ENCODE measurements around the gene TIMP2.
A peak's percentile ranks its signal among the peaks of the same experiment; 100 is the strongest.
"Not testable (repeated sequence)": the region's sequence is repeated elsewhere in the genome, so short reads cannot be mapped to it uniquely, and the experiment has no call there.

The TIMP2 gene

DNA sequence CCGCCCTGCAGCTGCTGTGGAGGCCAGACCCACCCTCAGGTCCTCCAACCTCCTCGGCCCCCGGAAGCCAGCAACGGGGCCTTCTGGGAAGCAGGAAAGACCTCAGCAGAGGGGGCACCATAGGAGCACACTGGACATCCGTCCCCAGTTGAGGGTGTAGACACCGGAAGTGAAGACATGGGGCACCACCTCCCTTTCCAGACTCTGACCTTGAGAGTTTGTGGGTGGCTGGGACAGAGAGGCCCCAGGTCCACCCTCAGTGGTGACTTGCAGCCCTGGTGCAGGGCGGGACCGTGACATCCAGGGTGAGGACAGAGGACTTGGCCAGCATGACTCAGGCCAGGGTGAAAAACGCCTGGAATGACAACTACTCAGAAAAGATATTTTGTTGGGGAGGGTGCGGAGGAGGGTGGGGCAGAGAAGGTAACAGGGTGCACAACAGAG is 42.1 kb downstream of the TIMP2 start:
- no peaks in the 10 kb centered on the region for H3K9me3 ChIP-seq
- H3K4me3 ChIP-seq, result peak overlapping the region; percentile 36 to 45
- H3K36me3 ChIP-seq, result peaks cover 0 to 4% (median 0%) of the 10 kb centered on the region in 3 donors
- intact Hi-C loops (cut with DNase I; ENCODE audit: low total_unique reads), result loop anchor here (2.0 to 5.0 kb wide), 3 partner anchors 20 to 89 kb away; no protein-coding TSS in a partner anchor
- no peaks in the 10 kb centered on the region for H3K27me3 ChIP-seq
- H3K4me1 ChIP-seq, result peaks cover 29 to 94% (median 73%) of the 10 kb centered on the region in 4 donors
- TF ChIP-seq, protein P1, sequence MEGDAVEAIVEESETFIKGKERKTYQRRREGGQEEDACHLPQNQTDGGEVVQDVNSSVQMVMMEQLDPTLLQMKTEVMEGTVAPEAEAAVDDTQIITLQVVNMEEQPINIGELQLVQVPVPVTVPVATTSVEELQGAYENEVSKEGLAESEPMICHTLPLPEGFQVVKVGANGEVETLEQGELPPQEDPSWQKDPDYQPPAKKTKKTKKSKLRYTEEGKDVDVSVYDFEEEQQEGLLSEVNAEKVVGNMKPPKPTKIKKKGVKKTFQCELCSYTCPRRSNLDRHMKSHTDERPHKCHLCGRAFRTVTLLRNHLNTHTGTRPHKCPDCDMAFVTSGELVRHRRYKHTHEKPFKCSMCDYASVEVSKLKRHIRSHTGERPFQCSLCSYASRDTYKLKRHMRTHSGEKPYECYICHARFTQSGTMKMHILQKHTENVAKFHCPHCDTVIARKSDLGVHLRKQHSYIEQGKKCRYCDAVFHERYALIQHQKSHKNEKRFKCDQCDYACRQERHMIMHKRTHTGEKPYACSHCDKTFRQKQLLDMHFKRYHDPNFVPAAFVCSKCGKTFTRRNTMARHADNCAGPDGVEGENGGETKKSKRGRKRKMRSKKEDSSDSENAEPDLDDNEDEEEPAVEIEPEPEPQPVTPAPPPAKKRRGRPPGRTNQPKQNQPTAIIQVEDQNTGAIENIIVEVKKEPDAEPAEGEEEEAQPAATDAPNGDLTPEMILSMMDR (IDR thresholded peaks at IDR 0.05), result no peak
- peak; percentile 88 to 92 for DNase-seq
- peak overlapping the region; percentile 86 to 89 for H3K27ac ChIP-seq

DNA sequence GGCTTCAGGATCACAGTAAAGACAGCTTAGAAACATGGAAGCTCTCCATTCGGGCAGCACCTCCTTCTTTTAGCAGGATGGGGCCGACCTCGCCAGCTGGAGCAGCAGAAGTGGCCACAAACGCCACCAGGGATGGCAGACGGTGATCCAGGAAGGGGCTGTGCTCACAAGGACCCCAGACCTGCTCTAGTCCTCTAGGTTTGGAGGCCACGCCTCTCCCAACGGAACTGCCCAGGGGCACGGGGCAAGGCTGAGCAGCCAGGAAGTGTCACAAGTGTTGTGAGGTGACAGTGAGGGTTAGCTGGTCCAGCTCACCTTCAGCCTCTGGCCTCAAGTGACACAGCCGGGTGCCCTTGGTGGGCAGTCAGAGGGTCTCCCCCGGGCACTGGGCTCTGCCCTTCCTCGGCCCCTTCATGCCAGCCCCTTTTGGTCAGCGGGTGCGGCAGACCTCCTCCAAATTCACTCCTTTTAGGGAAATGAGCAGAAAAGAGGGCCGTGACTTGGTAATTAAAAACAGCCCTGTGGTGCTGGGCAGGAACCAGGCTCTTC is 42.6 kb downstream of the TIMP2 start:
- peaks cover 29 to 99% (median 73%) of the 10 kb centered on the region in 4 donors for H3K4me1 ChIP-seq
- H3K27me3 ChIP-seq, result no peaks in the 10 kb centered on the region
- H3K9me3 ChIP-seq, result no peaks in the 10 kb centered on the region
- intact Hi-C loops (cut with DNase I; ENCODE audit: low total_unique reads), result loop anchor here (2.0 to 5.0 kb wide), 3 partner anchors 20 to 90 kb away; no protein-coding TSS in a partner anchor
- H3K36me3 ChIP-seq, result peaks cover 0 to 4% (median 3%) of the 10 kb centered on the region in 3 donors
- peak in 1 of 2 donors; percentile 75 for DNase-seq
- peak overlapping the region; percentile 36 to 45 for H3K4me3 ChIP-seq
- TF ChIP-seq, protein P1 (IDR thresholded peaks at IDR 0.05), result no peak
- peak overlapping the region; percentile 86 to 89 for H3K27ac ChIP-seq

DNA sequence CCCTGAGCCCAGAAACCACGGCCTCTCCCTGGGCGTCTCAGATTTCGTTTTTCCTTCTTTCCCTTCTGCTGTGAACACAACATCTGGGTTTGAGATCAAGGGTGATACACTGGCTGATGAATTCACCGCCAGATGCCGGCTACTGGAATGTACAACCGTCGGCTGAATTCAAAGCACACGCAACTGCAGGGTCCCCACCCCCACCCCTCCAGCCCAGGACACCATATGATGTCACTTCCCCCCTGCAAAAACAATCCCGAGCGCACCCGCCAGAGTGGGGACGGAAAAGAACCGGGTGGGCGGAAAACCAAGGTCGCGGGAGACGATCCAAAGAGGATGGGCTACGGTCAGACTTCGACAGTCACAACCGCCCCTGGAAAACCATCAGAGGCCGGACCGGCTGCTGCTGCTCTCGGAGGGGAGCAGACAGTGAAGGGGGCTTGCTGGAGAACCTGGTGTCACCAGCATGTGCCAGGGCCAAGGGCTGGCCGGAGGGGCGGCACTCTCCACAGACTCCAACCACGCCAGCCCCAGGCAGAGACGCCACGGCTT is 45.5 kb downstream of the TIMP2 start:
- Histone ChIP-seq H3K36me3 (peaks cover 0 to 3% (median 0%) of the 10 kb centered on the region in 3 donors), H3K4me1 (peaks cover 28 to 100% (median 64%) of the 10 kb centered on the region in 4 donors), H3K27me3 (no peaks in the 10 kb centered on the region), H3K9me3 (no peaks in the 10 kb centered on the region), H3K4me3 (peak overlapping the region; percentile 4 to 21), H3K27ac (peak overlapping the region; percentile 76 to 89)
- TF ChIP-seq, protein P1 (IDR thresholded peaks at IDR 0.05), result peak in 1 of 2 experiments; percentile 10
- intact Hi-C loops (cut with DNase I; ENCODE audit: low total_unique reads), result loop anchor here (5.0 kb wide), 2 partner anchors 43 to 93 kb away; no protein-coding TSS in a partner anchor
- peak in 1 of 2 donors; percentile 66 for DNase-seq

DNA sequence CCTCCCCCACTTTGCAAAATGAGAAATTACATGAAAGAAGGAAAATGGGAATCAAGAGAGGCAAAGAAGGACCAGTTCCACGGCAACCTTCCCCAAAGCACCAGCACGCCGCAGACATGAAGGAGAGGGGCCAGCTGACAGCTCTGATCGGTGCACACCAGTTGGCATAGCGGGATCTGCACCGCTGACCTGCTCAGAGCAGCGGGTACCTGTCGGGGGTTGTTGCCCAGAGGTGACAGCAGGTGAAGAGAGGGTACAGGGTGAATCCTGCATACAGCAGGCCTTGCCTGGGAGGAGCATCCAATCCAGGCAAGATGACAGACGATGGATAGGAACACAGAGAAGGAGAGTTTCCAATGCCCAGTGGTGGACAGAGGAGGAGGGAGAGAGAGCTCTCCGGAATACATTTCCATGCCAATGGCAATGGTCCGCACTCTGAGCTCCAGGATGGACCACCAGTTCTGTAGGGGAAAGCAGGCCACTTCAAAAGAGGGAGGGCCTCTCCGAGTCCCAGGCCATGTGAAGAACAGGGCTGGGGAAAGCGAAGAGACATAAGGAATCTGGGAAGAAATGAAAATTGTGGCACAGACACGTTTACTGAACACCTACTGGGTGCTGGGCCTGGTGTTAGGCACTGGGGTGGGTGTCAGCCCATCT is 46.2 kb downstream of the TIMP2 start:
- Histone ChIP-seq H3K27ac (peak overlapping the region; percentile 76 to 89), H3K36me3 (peaks cover 0 to 3% (median under 1%) of the 10 kb centered on the region in 3 donors), H3K9me3 (no peaks in the 10 kb centered on the region), H3K4me3 (no peak overlapping the region), H3K27me3 (no peaks in the 10 kb centered on the region), H3K4me1 (peaks cover 21 to 100% (median 59%) of the 10 kb centered on the region in 4 donors)
- DNase-seq, result no peak
- intact Hi-C loops (cut with DNase I; ENCODE audit: low total_unique reads), result no loop called here
- TF ChIP-seq, protein P1 (IDR thresholded peaks at IDR 0.05), result no peak

DNA sequence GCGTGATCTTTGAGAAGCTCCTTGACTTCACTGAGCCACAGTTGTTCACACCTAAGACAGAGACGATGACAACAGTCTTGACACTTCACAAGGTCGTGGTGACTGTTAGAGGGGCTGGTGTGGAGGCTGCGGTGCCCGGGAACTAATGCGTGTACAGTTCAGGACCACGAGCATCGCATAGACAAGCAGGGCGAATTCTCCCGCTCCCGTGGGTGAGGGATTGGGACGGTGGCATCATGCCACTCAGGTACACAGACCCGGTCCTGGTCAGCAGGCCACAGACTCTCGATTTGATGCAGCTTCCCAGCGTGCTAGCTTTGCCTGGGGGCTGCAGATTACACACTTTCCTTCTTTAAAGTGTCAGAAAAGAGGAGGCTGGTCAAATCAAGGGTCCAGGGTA is 46.9 kb downstream of the TIMP2 start:
- peak overlapping the region in 1 of 2 donors; percentile 76 for H3K27ac ChIP-seq
- H3K27me3 ChIP-seq, result no peaks in the 10 kb centered on the region
- TF ChIP-seq, protein P1 (IDR thresholded peaks at IDR 0.05), result no peak
- peaks cover 2 to 10% (median 8%) of the 10 kb centered on the region in 3 donors for H3K36me3 ChIP-seq
- intact Hi-C loops (cut with DNase I; ENCODE audit: low total_unique reads), result no loop called here
- H3K4me3 ChIP-seq, result no peak overlapping the region
- no peaks in the 10 kb centered on the region for H3K9me3 ChIP-seq
- no peak for DNase-seq
- H3K4me1 ChIP-seq, result peaks cover 14 to 100% (median 59%) of the 10 kb centered on the region in 4 donors

DNA sequence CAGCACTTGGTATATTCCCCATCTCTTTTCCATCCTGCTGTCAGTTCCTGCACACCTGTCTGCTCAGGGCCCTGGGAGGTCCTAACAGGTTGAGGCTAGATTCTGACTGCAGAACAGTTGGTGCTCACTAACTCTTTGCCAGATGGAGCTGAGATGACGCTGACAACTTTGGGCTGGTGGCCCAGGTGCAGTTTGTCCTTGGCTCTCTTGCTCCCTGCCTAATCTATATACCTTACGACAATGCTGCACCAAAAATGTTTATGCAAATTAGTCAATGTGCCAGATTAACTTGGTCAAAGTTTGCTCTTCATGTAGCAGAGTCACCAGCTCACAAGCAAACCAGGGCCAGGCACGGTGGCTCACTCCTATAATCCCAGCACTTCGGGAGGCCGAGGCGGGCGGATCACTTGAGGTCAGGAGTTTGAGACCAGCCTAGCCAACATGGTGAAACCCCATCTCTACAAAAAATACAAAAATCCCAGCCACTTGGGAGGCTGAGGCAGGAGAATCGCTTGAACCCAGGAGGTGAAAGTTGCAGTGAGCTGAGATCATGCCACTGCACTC is 48.2 kb downstream of the TIMP2 start:
- intact Hi-C loops (cut with DNase I; ENCODE audit: low total_unique reads); DNase-seq; H3K4me3 ChIP-seq; H3K9me3 ChIP-seq; H3K27me3 ChIP-seq; H3K27ac ChIP-seq: not testable (repeated sequence)
- peaks cover 6 to 90% (median 47%) of the 10 kb centered on the region in 4 donors for H3K4me1 ChIP-seq
- H3K36me3 ChIP-seq, result peaks cover 9 to 22% (median 18%) of the 10 kb centered on the region in 3 donors
